HepG2 (cell line): ENCODE data around the gene PSAP. TPM values are rescaled to one million over a fixed set of nuclear protein-coding genes. Genes with fewer than 3 reads are reported as not detected.
A peak's percentile ranks its signal among the peaks of the same experiment; 100 is the strongest.

Experiments
- CREM ChIP-seq, 2 experiments: sonication (generic) in 1 of 2; formaldehyde crosslinking in 1 of 2; IDR thresholded peaks; 2 replicates each; pipeline versions ENCODE4 v1.4.0 to v1.6.1; 2016 to 2020; ENCODE audit warnings: antibody characterized with exemption in 1 of 2, mild to moderate bottlenecking in 1 of 2, missing genetic modification reagents in 1 of 2
- DR1 ChIP-seq: sonication (generic); formaldehyde crosslinking; IDR thresholded peaks from 2 replicates; pipeline ENCODE4 v1.8.0; 2021; ENCODE audit warnings: mild to moderate bottlenecking, missing genetic modification reagents, inconsistent platforms
- E2F5 ChIP-seq: sonication (generic); formaldehyde crosslinking; conservative IDR thresholded peaks from 2 replicates; pipeline ENCODE4 v1.4.0; 2020; ENCODE audit warnings: missing genetic modification reagents
- EP300 ChIP-seq, 3 experiments: sonication (generic) in 1 of 3; formaldehyde crosslinking in 1 of 3; IDR thresholded peaks; 2 replicates each; pipeline versions ENCODE4 v1.5.1 to v1.6.1; 2011 to 2020; ENCODE audit warnings: low read depth in 2 of 3, low read length in 2 of 3, borderline replicate concordance in 1 of 3, improper control_type of control experiment in 1 of 3, mild to moderate bottlenecking in 1 of 3, missing genetic modification reagents in 1 of 3, moderate library complexity in 1 of 3
- ERF ChIP-seq: IDR thresholded peaks from 2 replicates; pipeline ENCODE4 v1.6.1; 2018; ENCODE audit warnings: missing biosample characterization, missing genetic modification reagents
- FOXJ3 ChIP-seq: sonication (generic); formaldehyde crosslinking; IDR thresholded peaks from 2 replicates; pipeline ENCODE4 v1.4.0; 2020; ENCODE audit warnings: missing genetic modification reagents, mild to moderate bottlenecking, borderline replicate concordance
- GABPB1 ChIP-seq: IDR thresholded peaks from 2 replicates; pipeline ENCODE4 v1.6.1; 2016; ENCODE audit warnings: mild to moderate bottlenecking, missing genetic modification reagents, moderate library complexity, missing compliant biosample characterization
- HNRNPLL ChIP-seq: fragments of 200-400 bp; formaldehyde crosslinking; IDR thresholded peaks from 2 replicates; pipeline ENCODE4 v1.6.1; 2017; ENCODE audit warnings: mild to moderate bottlenecking, low read depth, low read length; ENCODE audit not compliant: poor library complexity, severe bottlenecking
- MAX ChIP-seq: IDR thresholded peaks from 2 replicates; pipeline ENCODE4 v1.6.1; 2012; ENCODE audit warnings: inconsistent platforms
- PATZ1 ChIP-seq: sonication (generic); formaldehyde crosslinking; IDR thresholded peaks from 2 replicates; pipeline ENCODE4 v1.4.0; 2020; ENCODE audit warnings: missing genetic modification reagents
- PITX1 ChIP-seq: sonication (generic); formaldehyde crosslinking; IDR thresholded peaks from 2 replicates; pipeline ENCODE4 v1.5.1; 2020; ENCODE audit warnings: mild to moderate bottlenecking, missing genetic modification reagents
- RAD21 ChIP-seq: fragments of 450-650 bp; formaldehyde crosslinking; IDR thresholded peaks from 2 replicates; pipeline ENCODE4 v1.5.0; 2020; ENCODE audit warnings: mild to moderate bottlenecking
- SETDB1 ChIP-seq: sonication (generic); formaldehyde crosslinking; IDR thresholded peaks from 2 replicates; pipeline ENCODE4 v1.5.1; 2020; ENCODE audit warnings: missing genetic modification reagents, mild to moderate bottlenecking, borderline replicate concordance
- SIX4 ChIP-seq: sonication (generic); formaldehyde crosslinking; IDR thresholded peaks from 2 replicates; pipeline ENCODE4 v1.4.0; 2020; ENCODE audit warnings: missing genetic modification reagents
- XRCC5 ChIP-seq: fragments of 200-400 bp; formaldehyde crosslinking; optimal IDR thresholded peaks from 2 replicates; pipeline ENCODE3; 2017; ENCODE audit warnings: mild to moderate bottlenecking, low read length
- ZFP36L1 ChIP-seq: sonication (generic); formaldehyde crosslinking; IDR thresholded peaks from 2 replicates; pipeline ENCODE4 v1.8.0; 2022; ENCODE audit warnings: mild to moderate bottlenecking, missing genetic modification reagents, moderate library complexity
- ZFP41 ChIP-seq: sonication (generic); formaldehyde crosslinking; IDR thresholded peaks from 2 replicates; pipeline ENCODE4 v1.4.0; 2020; ENCODE audit warnings: mild to moderate bottlenecking, missing genetic modification reagents, borderline replicate concordance
- ZNF550 ChIP-seq: sonication (generic); formaldehyde crosslinking; IDR thresholded peaks from 2 replicates; pipeline ENCODE4 v1.4.0; 2020; ENCODE audit warnings: mild to moderate bottlenecking, missing genetic modification reagents, borderline replicate concordance
- ZNF562 ChIP-seq: sonication (generic); formaldehyde crosslinking; IDR thresholded peaks from 2 replicates; pipeline ENCODE4 v1.8.0; 2022; ENCODE audit warnings: missing genetic modification reagents, borderline replicate concordance
- ZNF574 ChIP-seq: sonication (generic); formaldehyde crosslinking; IDR thresholded peaks from 2 replicates; pipeline ENCODE4 v1.4.0; 2020; ENCODE audit warnings: missing genetic modification reagents
- ZNF782 ChIP-seq: sonication (generic); formaldehyde crosslinking; IDR thresholded peaks from 2 replicates; pipeline ENCODE4 v1.4.0; 2020; ENCODE audit warnings: missing genetic modification reagents, mild to moderate bottlenecking, borderline replicate concordance
- polyA plus RNA-seq, 8 experiments: library from polyadenylated mRNA; depleted of rRNA in 3 of 8; stranded (reverse) in 7 of 8; unstranded in 1 of 8; fragments of >200 nt; fragmentation: Illumina TruSeq in 4 of 8; extraction: Trizol in 4 of 8; gene quantifications; 2 replicates each; pipeline versions ENCODE4 v1.2.1 to v1.2.3, GENCODE V29; 2011 to 2016; ENCODE audit warnings: low read depth in 4 of 8, missing spikeins in 1 of 8, mixed read lengths in 1 of 8; ENCODE audit not compliant: insufficient read depth in 1 of 8
- total RNA-seq, 5 experiments: library from RNA; depleted of rRNA; stranded (reverse); fragments of >200 nt; fragmentation: Illumina TruSeq; extraction: Trizol; gene quantifications; 2 replicates each; pipeline ENCODE4 v1.2.3, GENCODE V29; 2016; ENCODE audit warnings: low read depth in 1 of 5

The PSAP gene
- total and polyA plus RNA-seq, 2 of the 13 experiments (the other 11 are each of a cell fraction or from before 2014, with no cell fraction given), result 323 to 643 TPM

- TF ChIP-seq PATZ1 (CRISPR knock-in tag) (peak; percentile 39; the same call in 1 of the 2 replicates), FOXJ3 (CRISPR knock-in tag) (no peak), MAX (peak; percentile 72), CREM (IDR thresholded peaks at IDR 0.05) (no peak), CREM (CRISPR knock-in tag; IDR thresholded peaks at IDR 0.05) (no peak), ZNF562 (CRISPR knock-in tag) (no peak), EP300 (IDR thresholded peaks at IDR 0.05; ENCODE audit: low read depth in 2 of 2, low read length in 2 of 2) (no peak), EP300 (CRISPR knock-in tag; IDR thresholded peaks at IDR 0.05; ENCODE audit: borderline replicate concordance) (no peak), SIX4 (CRISPR knock-in tag) (no peak), ERF (CRISPR knock-in tag) (no peak), ZNF550 (CRISPR knock-in tag) (no peak), SETDB1 (CRISPR knock-in tag) (no peak), PITX1 (CRISPR knock-in tag) (peak; percentile 30; the same call in 1 of the 2 replicates), ZFP41 (CRISPR knock-in tag) (no peak), ZNF782 (CRISPR knock-in tag) (no peak), ZFP36L1 (CRISPR knock-in tag) (no peak), RAD21 (CRISPR knock-in tag) (peak; percentile 80), HNRNPLL (no peak), XRCC5 (peak; percentile 80), ZNF574 (CRISPR knock-in tag) (0 out of 2 replicates have a peak, but pooled peaks have one; percentile 6), DR1 (no peak), GABPB1 (CRISPR knock-in tag) (0 out of 2 replicates have a peak, but pooled peaks have one; percentile 19), E2F5 (CRISPR knock-in tag) (no peak)
Observed at GRCh38 chr10:71812016-71812912, 38.8 kb downstream of the PSAP start (continued).
